H1 (cell line): ENCODE data around the gene SLC35F3. TPM values are rescaled to one million over a fixed set of nuclear protein-coding genes. Genes with fewer than 3 reads are reported as not detected.

Source experiments
- CTCF ChIA-PET: fragments of 300-600 bp; sonication (Branson Sonifier 250); formaldehyde crosslinking; loops from one replicate; lab custom pipeline; 2021; ENCODE audit not compliant: partially characterized antibody; lab: Charles Lee
- POLR2A ChIA-PET: fragments of 300-600 bp; sonication (Branson Sonifier 250); formaldehyde crosslinking; loops from one replicate; lab custom pipeline; 2021; ENCODE audit warnings: inconsistent platforms; ENCODE audit not compliant: partially characterized antibody; lab: Charles Lee
- DNase-seq, 2 experiments: peaks; one replicate each; pipeline versions ENCODE4 v3.0.0 to v3.0.0-alpha.2; 2010 to 2022; ENCODE audit warnings: low spot score in 2 of 2, low read depth in 1 of 2, mixed read lengths in 1 of 2
- FAIRE-seq: peaks from 2 replicates; lab custom pipeline; 2011; peaks lifted over from hg19 to GRCh38; lab: Jason Lieb, UNC
- H2AFZ ChIP-seq: 2 replicates; pipeline ENCODE4 v1.8.1; 2012; ENCODE audit warnings: low read length, inconsistent platforms
- H2AK5ac ChIP-seq: 2 replicates; pipeline ENCODE4 v1.6.1; 2013; ENCODE audit warnings: low read depth, low read length
- H2BK120ac ChIP-seq: replicated peaks from 2 replicates; pipeline ENCODE3; 2013; ENCODE audit warnings: low read depth, low read length, inconsistent platforms
- H2BK12ac ChIP-seq: 2 replicates; pipeline ENCODE4 v1.6.1; 2013; ENCODE audit warnings: low read depth, low read length
- H2BK15ac ChIP-seq: 2 replicates; pipeline ENCODE4 v1.6.1; 2013; ENCODE audit warnings: low read length
- H2BK20ac ChIP-seq: 2 replicates; pipeline ENCODE4 v1.6.1; 2013; ENCODE audit warnings: low read length
- H2BK5ac ChIP-seq: 2 replicates; pipeline ENCODE4 v1.6.1; 2013; ENCODE audit warnings: low read depth, low read length
- H3K14ac ChIP-seq: 2 replicates; pipeline ENCODE4 v1.6.1; 2013; ENCODE audit warnings: inconsistent platforms; ENCODE audit not compliant: insufficient read length
- H3K18ac ChIP-seq: 2 replicates; pipeline ENCODE4 v1.6.1; 2013; ENCODE audit warnings: low read length; ENCODE audit errors: extremely low read depth
- H3K23ac ChIP-seq: 2 replicates; pipeline ENCODE4 v1.6.1; 2013; ENCODE audit warnings: inconsistent platforms; ENCODE audit not compliant: insufficient read length
- H3K23me2 ChIP-seq: 2 replicates; pipeline ENCODE4 v1.6.1; 2013; ENCODE audit warnings: low read depth, low read length
- H3K27ac ChIP-seq: 2 replicates; pipeline ENCODE4 v1.6.1; 2011; ENCODE audit warnings: low read depth, low read length, inconsistent platforms
- H3K27me3 ChIP-seq, 4 experiments: replicated peaks in 1 of 4; 1 replicate in 1 of 4; 2 replicates in 3 of 4; pipeline versions ENCODE4 v1.6.1 to v1.8.1; 2011 to 2013; ENCODE audit warnings: low read length in 3 of 4, mild to moderate bottlenecking in 3 of 4, inconsistent platforms in 2 of 4, mixed read lengths in 2 of 4, moderate library complexity in 1 of 4; ENCODE audit not compliant: control insufficient read depth in 3 of 4, insufficient read depth in 3 of 4; ENCODE audit errors: extremely low read depth in 1 of 4
- H3K36me3 ChIP-seq, 4 experiments: 2 replicates each; pipeline versions ENCODE4 v1.6.1 to v1.8.1; 2011 to 2013; ENCODE audit warnings: mild to moderate bottlenecking in 4 of 4, low read length in 3 of 4, moderate library complexity in 2 of 4, control low read depth in 1 of 4, inconsistent platforms in 1 of 4; ENCODE audit not compliant: insufficient read depth in 4 of 4, control insufficient read depth in 2 of 4
- H3K4ac ChIP-seq: replicated peaks from 2 replicates; pipeline ENCODE3; 2013; ENCODE audit warnings: low read length, low read depth, mixed read lengths, inconsistent platforms; ENCODE audit not compliant: insufficient read length
- H3K4me1 ChIP-seq, 4 experiments: replicated peaks in 1 of 4; 1 replicate in 1 of 4; 2 replicates in 3 of 4; pipeline versions ENCODE4 v1.6.1 to v1.8.1; 2011 to 2013; ENCODE audit warnings: low read length in 3 of 4, inconsistent platforms in 2 of 4, mixed read lengths in 1 of 4; ENCODE audit not compliant: insufficient read depth in 4 of 4, control insufficient read depth in 3 of 4
- H3K4me2 ChIP-seq, 2 experiments: 2 replicates each; pipeline versions ENCODE4 v1.6.1 to v1.8.1; 2011 to 2013; ENCODE audit warnings: low read depth in 2 of 2, low read length in 2 of 2, control low read depth in 1 of 2, inconsistent platforms in 1 of 2, mild to moderate bottlenecking in 1 of 2; ENCODE audit not compliant: insufficient read depth in 1 of 2
- H3K4me3 ChIP-seq, 4 experiments: fragments of 200-600, 300-600 bp in 1 of 4; sonication (generic), shearing (Covaris generic), sonication (Bioruptor Twin) in 1 of 4; 2 replicates each; pipeline versions ENCODE4 v1.5.1 to v1.8.1; 2011 to 2016; ENCODE audit warnings: low read length in 4 of 4, low read depth in 3 of 4, control low read depth in 2 of 4, inconsistent platforms in 2 of 4, mild to moderate bottlenecking in 2 of 4, mixed read lengths in 1 of 4, moderate library complexity in 1 of 4; ENCODE audit not compliant: insufficient read depth in 2 of 4; ENCODE audit errors: extremely low read depth in 1 of 4
- H3K56ac ChIP-seq: replicated peaks from 2 replicates; pipeline ENCODE3; 2013; ENCODE audit warnings: low read depth, mild to moderate bottlenecking, mixed read lengths, low read length, inconsistent platforms; ENCODE audit not compliant: insufficient read length
- H3K79me1 ChIP-seq: 2 replicates; pipeline ENCODE4 v1.6.1; 2013; ENCODE audit warnings: low read depth, low read length, control low read depth
- H3K79me2 ChIP-seq, 2 experiments: 2 replicates each; pipeline versions ENCODE4 v1.6.1 to v1.8.1; 2012 to 2013; ENCODE audit warnings: low read length in 2 of 2, mild to moderate bottlenecking in 2 of 2, inconsistent platforms in 1 of 2; ENCODE audit not compliant: insufficient read depth in 2 of 2, control insufficient read depth in 1 of 2
- H3K9ac ChIP-seq, 4 experiments: replicated peaks in 1 of 4; 1 replicate in 1 of 4; 2 replicates in 3 of 4; pipeline versions ENCODE4 v1.6.1 to v1.8.1; 2011 to 2013; ENCODE audit warnings: low read depth in 3 of 4, low read length in 3 of 4, control low read depth in 2 of 4, mild to moderate bottlenecking in 2 of 4, moderate library complexity in 2 of 4, inconsistent platforms in 1 of 4; ENCODE audit errors: extremely low read depth in 1 of 4
- H3K9me3 ChIP-seq, 2 experiments: 2 replicates each; pipeline versions ENCODE4 v1.6.1 to v1.8.1; 2012 to 2013; ENCODE audit warnings: mild to moderate bottlenecking in 2 of 2, moderate library complexity in 2 of 2, control low read depth in 1 of 2, inconsistent platforms in 1 of 2, low read depth in 1 of 2, low read length in 1 of 2, mixed read lengths in 1 of 2; ENCODE audit not compliant: insufficient read depth in 2 of 2
- H4K20me1 ChIP-seq, 2 experiments: replicated peaks in 1 of 2; 2 replicates each; pipeline versions ENCODE3 to v1.8.1; 2011 to 2013; ENCODE audit warnings: inconsistent platforms in 2 of 2, low read length in 2 of 2, mild to moderate bottlenecking in 1 of 2; ENCODE audit not compliant: insufficient read depth in 2 of 2, control insufficient read depth in 1 of 2
- H4K5ac ChIP-seq: 2 replicates; pipeline ENCODE4 v1.6.1; 2013; ENCODE audit warnings: low read length, low read depth, mixed read lengths, inconsistent platforms; ENCODE audit not compliant: insufficient read length
- H4K8ac ChIP-seq: 2 replicates; pipeline ENCODE4 v1.8.0; 2013; ENCODE audit warnings: mild to moderate bottlenecking, moderate library complexity, low read length, inconsistent platforms; ENCODE audit not compliant: insufficient read depth; ENCODE audit errors: extremely low read depth
- H4K91ac ChIP-seq: replicated peaks from 2 replicates; pipeline ENCODE3; 2013; ENCODE audit warnings: low read length, mixed read lengths, inconsistent platforms; ENCODE audit not compliant: insufficient read length
- CBX8 ChIP-seq: fragments of 300-800, 300-1000 bp; sonication (generic); IDR thresholded peaks from 2 replicates; pipeline ENCODE4 v1.7.1; 2016; ENCODE audit warnings: low read depth, low read length, borderline replicate concordance
- CTBP2 ChIP-seq: IDR thresholded peaks from 2 replicates; pipeline ENCODE4 v1.7.0; 2011; ENCODE audit warnings: borderline replicate concordance, mild to moderate bottlenecking, moderate library complexity, mixed read lengths, low read length; ENCODE audit not compliant: insufficient read depth, insufficient read length
- EGR1 ChIP-seq: IDR thresholded peaks from 2 replicates; pipeline ENCODE4 v1.6.1; 2011; ENCODE audit warnings: low read depth, low read length, borderline replicate concordance
- FOSL1 ChIP-seq: IDR thresholded peaks from 2 replicates; pipeline ENCODE4 v1.6.1; 2011; ENCODE audit warnings: mild to moderate bottlenecking, low read depth, low read length, moderate library complexity; ENCODE audit not compliant: insufficient read depth
- GABPA ChIP-seq: IDR thresholded peaks from 2 replicates; pipeline ENCODE4 v1.6.1; 2011; ENCODE audit warnings: mild to moderate bottlenecking, low read length, moderate library complexity, borderline replicate concordance; ENCODE audit not compliant: insufficient read depth
- MAX ChIP-seq: IDR thresholded peaks from 2 replicates; pipeline ENCODE4 v1.6.1; 2012; ENCODE audit warnings: inconsistent platforms
- RBBP5 ChIP-seq: IDR thresholded peaks from 2 replicates; pipeline ENCODE4 v1.7.1; 2012; ENCODE audit warnings: low read depth, mild to moderate bottlenecking, inconsistent platforms, low read length, moderate library complexity, borderline replicate concordance
- RNF2 ChIP-seq: fragments of 200-900, 300-1000 bp; sonication (generic); IDR thresholded peaks from 2 replicates; pipeline ENCODE4 v1.7.1; 2016; ENCODE audit warnings: borderline replicate concordance, low read depth, mild to moderate bottlenecking, antibody characterized with exemption, low read length; ENCODE audit not compliant: poor library complexity, severe bottlenecking; ENCODE audit errors: missing control alignments
- SP4 ChIP-seq: IDR thresholded peaks from 2 replicates; pipeline ENCODE4 v1.6.1; 2012; ENCODE audit warnings: low read length, inconsistent platforms
- TBP ChIP-seq: IDR thresholded peaks from 2 replicates; pipeline ENCODE4 v1.6.1; 2011; ENCODE audit warnings: low read depth, low read length, improper control_type of control experiment
- USF2 ChIP-seq: IDR thresholded peaks from 2 replicates; pipeline ENCODE4 v1.6.1; 2011; ENCODE audit warnings: low read length, improper control_type of control experiment
- WGBS, 2 experiments: shearing (Covaris generic) in 1 of 2; methylation state at CpG; one replicate each; pipeline versions ENCODE4 v1.1.6 to v1.1.7; 2013 to 2015; ENCODE audit warnings: low lambda C conversion rate in 2 of 2, mixed read lengths in 2 of 2, inconsistent platforms in 1 of 2, low coverage in 1 of 2, missing lambda C conversion rate in 1 of 2; ENCODE audit not compliant: insufficient replicate concordance in 2 of 2, insufficient coverage in 1 of 2, insufficient read length in 1 of 2; ENCODE audit errors: extremely low coverage in 1 of 2, missing lambda C conversion rate in 1 of 2; 5-methylcytosine and 5-hydroxymethylcytosine counted together
- polyA plus RNA-seq, 7 experiments: library from polyadenylated mRNA; depleted of rRNA in 3 of 7; stranded (reverse) in 5 of 7; unstranded in 2 of 7; fragments of >200 nt in 5 of 7; fragments of 200-250 nt in 2 of 7; gene quantifications; 1 replicate in 5 of 7; 2 replicates in 1 of 7; 4 replicates in 1 of 7; pipeline versions ENCODE4 v1.2.1 to v1.2.3, GENCODE V29; 2011 to 2013; ENCODE audit warnings: missing spikeins in 2 of 7, mixed read lengths in 2 of 7
- total RNA-seq: library from RNA; stranded (reverse); fragmentation: NEBNext Ultra II Directional; extraction: Animal tissue kit (Norgen Biotek cat#: 25700); gene quantifications from 2 replicates; pipeline ENCODE4 v1.2.1, GENCODE V29; 2021

SLC35F3 gene
- total and polyA plus RNA-seq, 2 of the 8 experiments (the other 6 are each of a cell fraction or from before 2014, with no cell fraction given) = 0.78 to 1.2 TPM

- no peak for DNase-seq
- Histone ChIP-seq H2BK15ac (no peak overlapping the region), H2AFZ (no peak overlapping the region), H3K9me3 (peaks cover 0 to 2% of the 10 kb centered on the region in 2 experiments; a peak in 1 of 4 replicates), H3K23ac (no peak overlapping the region), H3K4me1 (no peaks in the 10 kb centered on the region), H3K36me3 (no peaks in the 10 kb centered on the region), H2BK12ac (no peak overlapping the region), H3K4ac (no peak overlapping the region), H3K9ac (no peak overlapping the region), H3K79me1 (no peaks in the 10 kb centered on the region), H3K4me3 (no peak overlapping the region), H3K27ac (no peak overlapping the region), H4K8ac (no peak overlapping the region; the same call in 1 of the 2 replicates), H4K91ac (no peak overlapping the region), H3K56ac (no peak overlapping the region), H3K23me2 (no peaks in the 10 kb centered on the region), H3K14ac (no peak overlapping the region), H2BK5ac (no peak overlapping the region), H4K20me1 (no peaks in the 10 kb centered on the region), H3K4me2 (no peak overlapping the region), H2BK20ac (no peak overlapping the region), H3K27me3 (no peaks in the 10 kb centered on the region), H3K18ac (no peak overlapping the region), H2BK120ac (no peak overlapping the region), H2AK5ac (no peak overlapping the region), H4K5ac (no peak overlapping the region), H3K79me2 (no peaks in the 10 kb centered on the region)
- POLR2A ChIA-PET = no interaction called here
- TF ChIP-seq FOSL1 (no peak), TBP (no peak), RNF2 (no peak), EGR1 (no peak), CBX8 (no peak), USF2 (no peak), GABPA (no peak), SP4 (no peak), MAX (no peak), RBBP5 (no peak), CTBP2 (no peak)
- FAIRE-seq = no peak
- CTCF ChIA-PET = no interaction called here
- WGBS, 2 experiments = 89% methylated on average over 8 of the region's 8 CpGs; no CpG with 5 or more reads in 1 of the 2 experiments
Measured at GRCh38 chr1:234039603-234040002, 135.1 kb downstream of the SLC35F3 start.
